Measurements from ENCODE around the gene PCGF2. TPM values are rescaled to one million over a fixed set of nuclear protein-coding genes. Genes with fewer than 3 reads are reported as not detected.

The PCGF2 gene
- total and polyA plus RNA-seq, 9 of the 15 experiments (the other 6 are each of a cell fraction or from before 2014, with no cell fraction given): 1.3 to 33.4 (median 7.0) TPM

GRCh38 chr17:38706505-38707216, 41.5 kb downstream of the PCGF2 start:
- ATAC-seq (no peak), DNase-seq (ENCODE audit: extremely low read depth in 1 of 4, low spot score in 3 of 4) (peak in 2 of 4 experiments; percentile 37 to 57)
- TF ChIP-seq NKRF (IDR thresholded peaks at IDR 0.05; ENCODE audit: borderline replicate concordance) (no peak), MEIS2 (IDR thresholded peaks at IDR 0.05; ENCODE audit: partially characterized antibody) (no peak), RNF2 (IDR thresholded peaks at IDR 0.05) (no peak), GABPB1 (CRISPR knock-in tag; IDR thresholded peaks at IDR 0.05) (peak; percentile 12; the same call in 1 of the 2 replicates), ATF6 (CRISPR knock-in tag; IDR thresholded peaks at IDR 0.05) (no peak), CUX1 (CRISPR knock-in tag; IDR thresholded peaks at IDR 0.05) (no peak), SMARCA4 (IDR thresholded peaks at IDR 0.05) (no peak), SPI1 (IDR thresholded peaks at IDR 0.05; ENCODE audit: borderline replicate concordance, low read depth, low read length) (peak; percentile 76), KHSRP (IDR thresholded peaks at IDR 0.05) (no peak), DACH1 (IDR thresholded peaks at IDR 0.05; ENCODE audit: partially characterized antibody) (no peak), ZNF41 (CRISPR knock-in tag; conservative IDR thresholded peaks at IDR 0.05) (no peak)
- TF ChIP-seq, protein P1, sequence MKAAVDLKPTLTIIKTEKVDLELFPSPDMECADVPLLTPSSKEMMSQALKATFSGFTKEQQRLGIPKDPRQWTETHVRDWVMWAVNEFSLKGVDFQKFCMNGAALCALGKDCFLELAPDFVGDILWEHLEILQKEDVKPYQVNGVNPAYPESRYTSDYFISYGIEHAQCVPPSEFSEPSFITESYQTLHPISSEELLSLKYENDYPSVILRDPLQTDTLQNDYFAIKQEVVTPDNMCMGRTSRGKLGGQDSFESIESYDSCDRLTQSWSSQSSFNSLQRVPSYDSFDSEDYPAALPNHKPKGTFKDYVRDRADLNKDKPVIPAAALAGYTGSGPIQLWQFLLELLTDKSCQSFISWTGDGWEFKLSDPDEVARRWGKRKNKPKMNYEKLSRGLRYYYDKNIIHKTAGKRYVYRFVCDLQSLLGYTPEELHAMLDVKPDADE (conservative IDR thresholded peaks at IDR 0.05; ENCODE audit: control insufficient read depth, low read depth, low read length): no peak

More at GRCh38 chr17:38706505-38707216, 41.5 kb downstream of the PCGF2 start:
- Histone ChIP-seq H2AFZ (ENCODE audit: low read depth, low read length) (peak overlapping the region; percentile 14; the same call in 1 of the 2 replicates), H3K9me1 (ENCODE audit: control insufficient read depth, insufficient read depth, low read length) (peaks cover 4% of the 10 kb centered on the region), H3K9me3 (replicated peaks; ENCODE audit: control insufficient read depth, insufficient read depth, low read depth, low read length) (no peaks in the 10 kb centered on the region), H3K36me3 (ENCODE audit: control insufficient read depth, insufficient read depth, low read length) (peaks cover 43% of the 10 kb centered on the region; the same call in 2 of the 3 replicates), H3K27me3 (ENCODE audit: control insufficient read depth in 2 of 2, insufficient read depth in 2 of 2, low read length in 2 of 2) (no peaks in the 10 kb centered on the region), H3K27ac (ENCODE audit: extremely low read depth, low read depth, low read length) (peak overlapping the region; percentile 72), H3K4me2 (ENCODE audit: insufficient read depth, low read length) (peak overlapping the region; percentile 82), H3K4me1 (replicated peaks in 1 of 2; ENCODE audit: control insufficient read depth in 2 of 2, insufficient read depth in 2 of 2, low read length in 2 of 2) (peaks cover 33 to 78% of the 10 kb centered on the region in 2 experiments), H3K79me2 (ENCODE audit: control insufficient read depth, insufficient read depth, low read length) (peaks cover 53% of the 10 kb centered on the region), H3K9ac (ENCODE audit: insufficient read depth in 1 of 2, low read depth in 2 of 2, low read length in 2 of 2) (peak overlapping the region; percentile 78 to 95), H3K4me3 (peak overlapping the region; percentile 86), H4K20me1 (replicated peaks; ENCODE audit: control insufficient read depth, insufficient read depth, low read length) (peaks cover 8% of the 10 kb centered on the region; the same call in 1 of the 2 replicates)
- in situ Hi-C loops (cut with MboI): no loop called here
- no peak for FAIRE-seq
- ChIA-PET POLR2A (interaction anchor here (0.7 to 3.7 kb wide), 8 partner anchors 9 to 61 kb away, joined by 3 to 26 read pairs (median 4); no protein-coding TSS in a partner anchor), CTCF (ENCODE audit: low intra/inter-chr PET ratio) (no interaction called here)
- 5% methylated on average over 20 of the region's 20 CpGs for WGBS (ENCODE audit: insufficient coverage, low coverage, missing lambda C conversion rate)
- BruUV-seq (replicated peaks): TSS peak; percentile 19
- intact Hi-C loops (cut with micrococcal nuclease): no loop called here

All from K562 (cell line).